IPS DF 19.7 (cell line): ENCODE results near the gene AHR.

Experiments
- DNase-seq: peaks from one replicate; pipeline ENCODE4 v3.0.0-alpha.2; 2013; ENCODE audit warnings: low read depth, low spot score

Gene AHR

DNA sequence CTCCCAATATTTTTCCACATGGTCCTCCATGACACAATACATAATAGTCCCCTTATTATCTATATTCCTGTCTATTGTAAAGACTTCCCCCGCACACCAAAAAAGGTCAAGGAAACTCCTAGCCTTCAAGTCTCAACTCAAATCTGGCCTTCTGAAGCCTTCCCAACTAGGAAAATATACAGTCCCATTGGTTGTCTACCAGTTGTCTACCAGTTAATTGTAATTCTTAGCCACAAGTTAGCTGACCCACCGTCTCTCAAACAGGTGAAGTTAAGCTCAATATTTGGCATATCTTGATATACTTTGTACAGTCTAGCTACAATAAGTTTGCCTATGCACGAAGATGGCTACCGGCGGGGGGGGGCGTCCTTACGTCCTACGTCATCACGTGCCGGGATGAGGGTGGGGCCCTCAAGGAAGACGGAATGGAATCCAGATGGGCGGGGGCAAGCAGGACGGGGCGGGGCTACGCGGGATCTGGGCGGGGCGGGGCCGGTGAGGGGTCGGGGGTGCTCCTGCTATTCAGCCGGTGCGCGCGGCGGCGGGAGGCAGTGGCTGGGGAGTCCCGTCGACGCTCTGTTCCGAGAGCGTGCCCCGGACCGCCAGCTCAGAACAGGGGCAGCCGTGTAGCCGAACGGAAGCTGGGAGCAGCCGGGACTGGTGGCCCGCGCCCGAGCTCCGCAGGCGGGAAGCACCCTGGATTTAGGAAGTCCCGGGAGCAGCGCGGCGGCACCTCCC, at the start of gene AHR:
AHR (plus strand) TSS at position 551 of the 738 bp plus-strand sequence. CDS start 613 bp downstream, outside the sequence.
- no peak for DNase-seq

DNA sequence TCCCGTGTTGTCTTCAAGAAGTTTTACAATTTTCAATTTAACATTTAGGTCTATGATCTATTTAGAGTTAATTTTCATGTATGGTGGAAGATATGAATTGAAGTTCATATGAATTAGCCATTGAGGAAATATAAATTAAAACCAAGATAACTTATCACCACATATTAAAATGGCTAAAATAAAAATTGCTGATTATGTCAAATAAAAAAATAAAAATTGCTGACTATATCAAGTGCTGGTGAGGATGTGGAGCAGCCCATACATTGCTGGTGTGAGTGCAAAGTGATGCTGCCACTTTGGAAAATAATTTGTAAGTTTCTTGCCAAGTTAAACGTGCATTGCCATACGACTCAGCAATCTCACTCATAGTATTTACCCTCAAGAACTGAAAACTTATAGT, 44.6 kb upstream of the AHR start:
- DNase-seq = no peak

DNA sequence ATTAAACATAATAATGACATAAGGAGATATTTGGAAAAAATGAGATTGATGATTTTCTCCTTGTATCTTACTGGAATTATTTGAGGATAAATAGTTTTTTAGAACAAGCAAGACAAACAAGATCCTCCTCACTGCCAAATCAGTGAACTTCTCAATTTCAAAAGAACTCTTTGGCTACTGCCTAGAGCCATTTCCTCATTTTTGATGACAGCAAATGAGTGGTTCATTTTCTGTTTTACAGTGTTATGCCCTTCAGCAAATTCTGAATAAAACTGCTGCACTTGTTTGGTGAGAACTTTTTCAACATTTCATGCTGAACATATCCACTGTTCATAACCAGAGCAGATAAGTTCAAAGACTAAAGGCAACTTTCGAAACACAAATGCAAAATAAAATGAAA, 42.5 kb upstream of the AHR start:
- no peak for DNase-seq

DNA sequence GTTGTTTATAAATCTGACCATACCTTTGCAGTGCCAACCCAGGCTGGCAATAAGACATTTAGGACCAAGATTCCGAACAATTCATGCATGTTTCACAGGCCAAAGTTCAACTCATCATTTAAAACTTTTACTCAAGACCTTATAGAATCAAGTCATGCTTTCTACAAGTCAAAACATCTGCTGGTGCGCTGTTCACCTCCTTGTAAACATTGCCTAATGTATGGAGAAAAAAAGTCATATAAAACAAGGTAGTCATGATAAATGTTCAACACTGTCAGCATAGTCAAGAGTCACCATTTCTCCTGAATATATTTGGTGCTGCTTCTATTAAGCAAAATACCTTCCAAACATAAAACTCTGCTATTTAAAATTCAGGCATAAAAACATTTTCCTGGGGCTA, 42.1 kb upstream of the AHR start:
- no peak for DNase-seq

DNA sequence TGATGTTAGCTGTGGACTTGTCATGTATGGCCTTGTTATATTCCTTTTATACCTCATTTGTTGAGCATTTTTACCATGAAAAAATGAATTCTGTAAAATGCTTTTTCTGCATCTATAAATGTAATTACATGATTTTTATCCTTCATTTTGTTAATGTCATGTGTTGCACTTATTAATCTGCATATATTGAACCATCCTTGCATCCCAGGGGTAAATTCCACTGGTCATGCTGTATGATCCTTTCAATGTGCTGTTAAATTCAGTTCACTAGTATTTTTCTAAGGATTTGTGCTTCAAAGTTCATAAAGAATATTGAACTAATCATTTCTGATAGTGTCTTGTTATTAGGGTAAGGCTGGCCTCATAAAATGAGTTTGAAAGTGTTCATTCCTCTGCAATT, 31.9 kb upstream of the AHR start:
- no peak for DNase-seq

DNA sequence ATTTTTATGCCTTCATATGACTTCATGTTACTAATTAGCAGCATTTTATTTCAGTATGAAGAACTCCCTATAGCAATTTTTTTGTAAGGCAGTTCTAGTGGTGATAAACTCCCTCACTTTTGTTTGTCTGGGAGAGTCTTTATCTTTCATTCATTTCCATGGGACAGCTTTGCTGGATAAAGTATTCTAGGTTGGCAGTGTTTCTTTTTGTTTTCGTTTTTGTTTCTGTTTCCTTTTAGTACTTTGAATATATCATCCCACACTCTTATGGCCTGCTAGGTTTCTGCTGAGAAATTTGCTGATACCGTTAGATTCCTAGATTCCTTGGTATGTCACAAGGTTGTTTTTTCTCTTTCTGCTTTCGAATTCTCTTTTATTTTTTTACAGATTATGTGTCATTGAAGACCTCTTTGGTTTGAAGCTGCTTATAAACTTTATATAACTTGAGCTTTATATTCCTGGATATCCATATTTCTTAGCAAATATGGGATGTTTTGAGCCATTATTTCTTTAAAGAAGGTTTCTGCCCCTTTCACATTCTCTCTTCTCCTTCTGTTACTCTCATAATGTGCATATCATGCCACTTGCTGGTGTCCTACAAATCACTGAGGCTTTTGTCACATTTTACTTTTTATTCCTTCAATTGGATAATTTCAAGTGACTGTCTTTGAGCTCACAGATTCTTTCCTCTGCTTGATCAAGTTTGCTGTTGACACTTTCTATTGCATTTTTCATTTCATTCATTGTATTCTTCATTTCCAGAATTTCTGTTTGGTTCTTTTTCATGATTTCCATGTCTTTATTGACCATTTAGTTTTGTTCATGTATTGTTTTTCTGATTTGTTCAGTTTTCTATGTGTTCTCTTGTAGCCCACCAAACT, 28.9 kb upstream of the AHR start:
- DNase-seq = no peak

DNA sequence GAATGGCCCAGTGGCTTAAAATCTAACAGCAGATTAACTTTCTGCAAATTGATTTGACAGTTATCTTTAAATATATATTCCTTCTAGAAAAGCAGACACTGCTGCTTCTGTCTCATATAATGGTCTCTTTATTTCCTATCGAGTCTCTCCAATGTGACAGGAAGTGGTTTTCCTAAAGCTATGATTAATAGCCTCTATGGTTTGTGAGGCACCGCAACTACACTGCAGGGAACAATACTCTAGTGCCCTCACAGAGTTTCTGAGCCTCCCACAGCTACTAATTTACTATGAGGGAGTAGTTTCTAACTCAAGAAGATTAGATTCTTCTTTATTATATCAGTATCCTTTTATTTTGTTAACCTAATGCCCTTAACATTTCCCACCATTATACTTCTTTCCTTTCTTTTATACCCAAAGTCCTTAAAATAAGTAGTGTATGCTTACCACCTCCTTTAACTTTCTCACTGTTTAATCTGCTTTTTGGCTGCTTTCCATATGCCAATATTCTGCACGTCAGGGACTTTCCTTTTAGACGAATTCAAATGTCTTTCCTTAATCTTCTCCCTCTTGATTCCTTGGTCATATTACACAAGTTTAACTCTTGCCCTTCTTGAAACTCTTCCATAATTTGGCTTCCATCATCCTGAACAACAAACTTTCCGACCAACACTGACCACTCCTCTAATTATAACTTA, 23.8 kb upstream of the AHR start:
- DNase-seq = no peak

DNA sequence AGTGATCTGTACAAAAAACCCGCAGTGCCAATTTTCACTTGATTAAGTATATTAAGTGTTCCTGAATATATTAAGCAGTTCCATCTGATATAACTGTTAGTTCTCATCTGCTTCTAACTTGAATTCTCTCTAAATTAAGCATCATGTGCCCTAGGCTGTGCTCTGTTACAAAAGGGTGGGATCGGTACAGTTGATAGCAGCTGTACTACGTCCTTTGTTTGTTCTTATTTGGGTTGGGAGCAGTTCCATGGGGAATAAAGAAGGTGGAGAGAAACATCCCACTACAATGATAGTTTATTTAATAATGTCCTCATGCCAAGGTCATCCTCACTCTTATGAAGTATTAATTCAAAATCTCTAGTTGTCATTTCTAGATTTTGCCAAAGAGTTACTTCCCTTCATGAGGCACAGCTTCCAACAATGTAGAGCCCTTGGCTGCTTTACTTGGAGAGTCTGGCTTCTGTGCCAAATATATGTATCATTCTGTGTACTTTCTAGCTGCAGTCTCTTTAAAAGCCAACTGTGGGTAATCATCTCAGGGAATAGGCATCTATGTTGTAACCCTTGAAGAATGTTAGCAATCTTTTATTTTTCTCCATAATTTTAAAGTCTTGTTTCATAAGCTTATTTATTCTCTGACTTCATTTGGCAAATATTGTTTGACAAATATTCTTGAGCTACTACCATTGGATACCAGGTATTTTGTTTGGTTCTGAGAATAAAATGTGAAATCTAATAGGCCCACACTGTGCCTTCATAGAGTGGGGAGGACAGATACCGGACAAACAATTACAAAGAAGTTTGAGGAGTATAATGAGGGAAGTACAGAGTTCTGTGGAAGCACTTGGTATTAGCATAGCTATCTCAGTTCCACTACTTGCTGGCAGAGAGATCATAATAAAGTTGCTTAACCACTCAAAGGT, 22.4 kb upstream of the AHR start:
- no peak for DNase-seq

DNA sequence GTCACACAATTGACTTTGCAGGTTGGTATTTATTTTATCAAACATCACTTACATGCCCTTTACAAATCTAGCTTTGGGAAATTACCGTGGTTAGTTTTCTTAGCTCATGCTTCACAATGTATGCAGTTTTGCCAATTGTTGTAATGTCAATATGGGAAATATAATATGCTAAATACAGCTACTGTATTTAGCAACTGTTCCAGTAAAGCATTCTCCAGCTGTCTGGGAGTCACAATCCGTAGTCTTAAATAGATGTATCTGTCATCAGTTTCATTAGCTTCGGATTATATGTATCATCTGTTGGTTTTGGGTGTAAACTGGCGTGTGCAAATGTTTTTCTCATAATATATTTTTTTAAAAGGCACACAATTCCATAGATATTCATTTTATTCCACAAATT, 19.4 kb upstream of the AHR start:
- no peak for DNase-seq

DNA sequence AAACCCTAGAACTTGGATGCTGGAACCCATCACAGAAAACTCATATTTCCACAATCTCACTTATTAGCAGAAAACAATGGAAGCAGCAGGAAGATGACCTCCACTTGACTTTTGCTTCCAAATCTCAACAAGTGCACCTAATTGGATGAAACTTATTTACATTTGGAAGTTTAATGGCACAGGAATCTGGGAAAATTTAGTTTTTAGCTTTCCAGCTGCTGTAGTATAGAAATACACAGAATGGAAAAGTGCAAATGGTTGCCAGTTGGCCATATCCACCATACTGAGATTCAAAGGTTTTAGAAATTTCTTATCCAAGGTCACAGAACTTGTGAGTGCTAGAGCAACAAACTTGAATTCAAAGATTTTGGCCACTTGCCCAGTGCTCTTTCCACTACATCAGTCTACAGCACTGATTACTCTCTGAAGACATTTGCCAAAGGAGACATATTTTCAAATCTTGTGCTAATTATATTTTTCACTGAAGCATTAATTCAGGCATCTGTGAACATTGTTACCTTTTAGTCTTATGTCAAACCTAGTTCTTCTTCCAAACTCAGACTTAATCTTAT, 9.3 kb upstream of the AHR start:
- no peak for DNase-seq

DNA sequence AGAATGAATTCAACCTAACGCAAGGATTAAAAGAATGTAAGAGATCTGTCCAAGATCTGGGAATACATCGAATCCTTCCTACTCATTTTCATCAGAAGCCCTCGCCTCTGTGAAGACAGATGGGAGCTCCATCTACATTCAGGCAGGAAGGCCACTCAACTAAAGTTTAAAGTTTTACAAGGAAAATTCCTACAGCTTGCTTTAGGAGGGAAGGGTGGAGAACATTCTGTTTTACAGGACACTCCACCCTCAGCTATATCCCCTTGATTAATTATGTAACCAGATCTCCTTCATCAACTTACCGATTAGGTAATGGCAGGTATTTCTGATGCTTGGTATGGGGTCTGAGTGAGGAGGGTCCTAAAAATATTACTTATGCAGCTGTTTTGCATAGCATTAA, 5.6 kb upstream of the AHR start:
- no peak for DNase-seq

DNA sequence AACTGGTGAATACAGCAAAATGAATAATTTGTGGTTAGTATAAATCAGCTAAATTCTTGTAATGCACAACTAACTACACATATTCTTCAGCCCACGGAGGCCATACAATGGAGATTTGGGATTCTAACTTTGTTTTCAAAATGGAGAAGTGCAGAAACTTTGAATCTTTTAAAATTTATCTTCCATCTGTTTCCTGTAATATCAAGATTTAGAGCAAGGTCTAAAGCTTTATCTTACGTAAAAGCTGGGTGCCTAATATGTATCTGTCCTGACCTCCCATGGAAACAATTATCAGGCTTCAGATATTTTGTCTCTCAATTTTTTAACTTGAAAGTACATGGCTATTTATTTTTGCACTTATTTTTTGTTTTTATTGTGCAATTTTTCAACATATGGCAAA, 5.0 kb upstream of the AHR start:
- no peak for DNase-seq

DNA sequence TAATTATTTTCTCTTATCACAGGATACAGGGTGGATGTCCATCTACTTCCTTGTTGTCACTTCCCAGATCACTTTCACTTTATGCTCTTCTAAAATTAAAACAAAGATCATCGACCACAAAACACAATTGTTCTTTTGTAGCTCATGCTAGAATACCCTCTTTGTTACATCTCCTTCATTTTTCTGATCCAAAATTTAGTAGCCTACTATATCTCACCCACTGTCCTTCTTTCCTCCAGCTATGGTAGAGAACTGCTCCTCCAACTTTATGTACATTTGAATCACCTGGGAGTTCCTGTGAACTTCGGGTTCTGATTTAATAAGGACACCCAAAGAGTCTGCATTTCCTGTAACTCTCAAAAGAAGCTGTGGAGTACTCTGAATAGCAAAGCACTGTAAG, 1.2 kb upstream of the AHR start:
- no peak for DNase-seq

DNA sequence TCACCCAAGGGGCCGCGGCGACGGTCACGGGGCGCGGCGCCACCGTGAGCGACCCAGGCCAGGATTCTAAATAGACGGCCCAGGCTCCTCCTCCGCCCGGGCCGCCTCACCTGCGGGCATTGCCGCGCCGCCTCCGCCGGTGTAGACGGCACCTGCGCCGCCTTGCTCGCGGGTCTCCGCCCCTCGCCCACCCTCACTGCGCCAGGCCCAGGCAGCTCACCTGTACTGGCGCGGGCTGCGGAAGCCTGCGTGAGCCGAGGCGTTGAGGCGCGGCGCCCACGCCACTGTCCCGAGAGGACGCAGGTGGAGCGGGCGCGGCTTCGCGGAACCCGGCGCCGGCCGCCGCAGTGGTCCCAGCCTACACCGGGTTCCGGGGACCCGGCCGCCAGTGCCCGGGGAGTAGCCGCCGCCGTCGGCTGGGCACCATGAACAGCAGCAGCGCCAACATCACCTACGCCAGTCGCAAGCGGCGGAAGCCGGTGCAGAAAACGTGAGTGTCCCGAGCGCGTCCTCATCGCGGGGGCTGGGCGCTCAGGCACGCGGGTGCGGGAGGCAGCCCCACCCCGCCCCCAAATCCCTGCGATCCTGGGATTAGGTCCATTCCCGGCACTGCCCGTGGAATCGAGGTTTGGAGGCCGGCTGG, 509 bp downstream of the AHR start:
- DNase-seq = no peak

DNA sequence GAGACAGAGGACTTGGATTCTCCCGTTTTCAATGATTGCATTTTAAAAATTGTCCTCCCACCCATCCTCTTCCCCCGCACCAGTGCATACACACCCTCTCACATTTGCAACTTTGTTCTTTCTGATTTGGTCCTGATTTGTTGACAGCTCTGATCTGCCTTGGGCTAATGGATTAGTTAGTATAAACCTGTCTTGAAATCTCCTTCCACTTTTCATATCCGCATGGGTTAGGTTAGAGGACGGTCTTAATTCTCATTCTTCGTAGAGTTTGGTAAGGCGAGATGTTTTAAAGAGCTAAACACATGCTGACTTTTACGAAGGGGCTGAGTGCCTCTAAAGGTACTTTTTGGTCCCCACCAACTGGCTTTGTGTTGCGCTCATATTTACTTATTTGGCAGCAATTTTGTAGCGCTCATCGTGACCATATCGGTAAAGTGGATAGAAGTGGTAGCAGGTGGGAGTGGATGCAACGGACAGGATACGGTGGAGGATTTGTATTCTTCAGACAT, 1.1 kb downstream of the AHR start:
- DNase-seq = no peak

DNA sequence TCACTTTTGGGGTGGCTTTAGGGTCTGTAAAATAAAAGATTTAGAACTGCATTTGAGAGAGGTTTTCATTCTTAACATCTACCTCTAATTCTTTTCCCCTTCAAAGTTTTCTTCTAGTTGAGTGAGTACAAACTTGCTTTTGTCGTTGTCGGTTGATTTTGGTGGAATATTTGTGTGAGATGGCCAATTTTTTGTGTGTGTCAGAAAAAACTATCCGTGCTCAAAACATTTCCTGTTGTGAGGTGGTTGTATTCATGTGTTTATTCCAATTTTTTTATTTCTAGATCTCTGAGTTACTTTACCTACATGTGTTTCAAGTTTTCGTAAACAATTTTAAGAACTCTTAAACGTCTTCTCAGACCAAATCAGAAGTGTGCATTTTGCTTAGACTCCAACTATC, 1.6 kb downstream of the AHR start:
- no peak for DNase-seq

DNA sequence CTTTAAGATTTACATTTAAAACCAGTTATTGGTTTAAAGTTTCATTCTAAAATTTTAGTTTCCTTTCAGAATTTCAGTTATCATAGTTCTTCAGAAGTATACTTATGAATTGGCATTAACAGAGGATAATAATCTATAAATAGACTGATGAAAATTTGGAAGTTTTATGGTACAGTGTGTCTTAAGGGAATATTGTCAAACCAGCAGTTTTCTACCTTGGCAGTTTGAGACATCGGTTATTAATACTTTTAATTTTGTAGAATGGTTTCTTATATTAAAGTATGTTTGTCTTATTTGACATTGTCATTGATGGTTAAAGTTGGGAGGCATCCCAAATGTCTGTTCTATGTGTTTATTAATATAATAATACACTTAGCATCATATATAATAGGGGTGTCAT, 2.0 kb downstream of the AHR start:
- no peak for DNase-seq

DNA sequence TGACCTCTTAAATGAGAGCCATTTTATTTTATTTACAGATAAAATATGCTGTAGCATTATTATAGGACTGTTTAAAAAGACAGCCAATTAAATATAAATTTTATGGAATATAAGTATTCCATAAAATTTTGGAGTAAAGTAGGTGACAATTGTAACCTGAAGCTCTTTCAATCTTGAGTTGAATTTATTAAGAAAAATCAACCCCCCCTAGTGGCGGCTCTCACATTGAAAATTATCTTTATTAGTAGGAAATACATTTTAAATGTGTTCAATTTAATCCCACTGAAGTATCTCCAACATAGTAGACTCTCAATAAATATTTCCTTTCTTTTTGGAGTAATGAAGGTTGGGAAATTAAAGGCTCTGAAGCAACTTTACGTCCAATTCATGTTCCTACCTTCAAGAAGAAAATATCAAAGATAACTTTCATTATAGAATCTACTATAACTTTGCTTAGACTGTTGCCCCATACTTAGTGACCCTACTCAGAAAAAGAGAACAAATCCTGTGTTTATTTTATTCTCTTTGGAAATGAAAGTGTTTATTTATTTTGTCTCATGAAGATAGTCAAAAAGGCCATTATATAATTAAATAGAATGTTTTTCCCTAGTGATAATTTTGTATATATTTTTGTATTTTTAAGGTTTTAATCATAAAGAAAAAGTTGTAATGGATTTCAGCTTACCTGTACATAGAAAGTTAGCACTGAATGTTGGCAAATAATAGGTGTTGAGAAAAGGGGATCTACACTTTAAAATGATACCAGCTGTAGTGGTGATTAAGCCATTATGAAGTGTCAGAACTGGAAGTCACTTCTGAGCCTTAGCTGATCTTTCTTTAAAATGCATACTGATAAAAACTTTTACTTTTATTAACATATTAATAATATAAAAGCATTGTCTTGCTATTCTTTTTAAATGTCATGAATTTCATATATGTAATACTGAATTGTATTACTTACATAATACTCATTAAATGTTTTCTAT, 3.3 kb downstream of the AHR start:
- DNase-seq = no peak

DNA sequence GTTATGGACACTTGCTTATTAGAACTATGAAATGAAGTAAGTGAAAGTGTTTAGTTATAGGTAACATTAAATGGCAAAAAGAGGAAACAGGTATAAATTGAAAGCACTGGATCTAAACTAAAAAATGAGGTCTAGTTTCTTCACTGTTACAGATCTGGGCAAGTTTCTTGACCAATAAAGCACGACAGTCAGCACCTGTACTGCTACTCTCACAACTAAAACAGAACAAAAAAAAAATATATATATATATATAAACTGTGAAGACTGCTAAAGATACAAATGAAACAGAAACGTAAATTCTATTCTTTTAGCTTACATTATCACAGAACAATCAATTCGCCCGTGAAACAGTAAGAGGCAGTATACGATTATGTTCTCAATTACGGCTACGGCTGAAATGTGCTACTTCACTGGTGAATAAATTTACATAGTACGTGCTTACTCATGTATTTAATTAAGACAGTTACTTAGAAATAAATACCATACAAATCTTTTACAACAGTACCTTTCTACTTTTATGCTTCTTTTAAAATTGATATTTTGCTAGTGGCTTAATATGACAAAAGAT, 4.2 kb downstream of the AHR start:
- no peak for DNase-seq
